Common myeloid progenitor, CD34-positive (primary cell): ENCODE measurements around the gene AAK1.
A peak's percentile ranks its signal among the peaks of the same experiment; 100 is the strongest.
"Not testable (repeated sequence)": the region's sequence is repeated elsewhere in the genome, so short reads cannot be mapped to it uniquely, and the experiment has no call there.

Experiments
- CTCF ChIA-PET: fragments of 350-600 bp; sonication (Branson Sonifier 250); formaldehyde crosslinking; loops from one replicate; lab custom pipeline; 2021; ENCODE audit warnings: antibody characterized with exemption; lab: Charles Lee
- POLR2A ChIA-PET: fragments of 350-600 bp; sonication (Branson Sonifier 250); formaldehyde crosslinking; loops from one replicate; lab custom pipeline; 2021; ENCODE audit warnings: antibody characterized with exemption; lab: Charles Lee
- DNase-seq, 3 donors: peaks; one replicate each; pipeline versions ENCODE4 v3.0.0 to v3.0.0-alpha.2; 2013
- H3K27ac ChIP-seq, 2 experiments: 1 replicate in 1 of 2; 2 replicates in 1 of 2; pipeline ENCODE4 v1.7.0; 2013; ENCODE audit warnings: inconsistent platforms in 2 of 2, low read length in 2 of 2, mild to moderate bottlenecking in 2 of 2, low read depth in 1 of 2, moderate library complexity in 1 of 2; ENCODE audit not compliant: severe bottlenecking in 2 of 2, insufficient read depth in 1 of 2, poor library complexity in 1 of 2
- H3K27me3 ChIP-seq, 5 experiments: replicated peaks in 2 of 5; 1 replicate in 3 of 5; 2 replicates in 2 of 5; pipeline versions ENCODE4 v1.6.1 to v1.7.0; 2013; ENCODE audit warnings: low read length in 4 of 5, mild to moderate bottlenecking in 2 of 5, moderate library complexity in 2 of 5, inconsistent platforms in 1 of 5; ENCODE audit not compliant: insufficient read depth in 5 of 5, control insufficient read depth in 4 of 5
- H3K36me3 ChIP-seq, 4 experiments: 1 replicate in 2 of 4; 2 replicates in 2 of 4; pipeline versions ENCODE4 v1.6.1 to v1.7.0; 2013; ENCODE audit warnings: low read length in 3 of 4, control low read depth in 1 of 4, mild to moderate bottlenecking in 1 of 4; ENCODE audit not compliant: control insufficient read depth in 4 of 4, insufficient read depth in 4 of 4
- H3K4me1 ChIP-seq, 4 experiments: 1 replicate in 3 of 4; 2 replicates in 1 of 4; pipeline versions ENCODE4 v1.6.1 to v1.7.1; 2013; ENCODE audit warnings: low read length in 3 of 4, mild to moderate bottlenecking in 3 of 4, control low read depth in 1 of 4, inconsistent platforms in 1 of 4, moderate library complexity in 1 of 4; ENCODE audit not compliant: control insufficient read depth in 4 of 4, insufficient read depth in 4 of 4; ENCODE audit errors: control extremely low read depth in 1 of 4
- H3K4me3 ChIP-seq, 7 experiments: 1 replicate in 4 of 7; 2 replicates in 3 of 7; pipeline versions ENCODE4 v1.5.1 to v1.7.0; 2013; ENCODE audit warnings: mild to moderate bottlenecking in 7 of 7, low read length in 6 of 7, moderate library complexity in 6 of 7, inconsistent platforms in 2 of 7, low read depth in 2 of 7, control low read depth in 1 of 7; ENCODE audit not compliant: insufficient read depth in 4 of 7, control insufficient read depth in 1 of 7; ENCODE audit errors: extremely low read depth in 1 of 7
- H3K9me3 ChIP-seq, 5 experiments: 1 replicate in 4 of 5; 2 replicates in 1 of 5; pipeline versions ENCODE4 v1.6.1 to v1.7.1; 2013; ENCODE audit warnings: low read length in 4 of 5, mild to moderate bottlenecking in 2 of 5, inconsistent platforms in 1 of 5, low read depth in 1 of 5, moderate library complexity in 1 of 5; ENCODE audit not compliant: control insufficient read depth in 4 of 5, insufficient read depth in 2 of 5; ENCODE audit errors: control extremely low read depth in 1 of 5
- WGBS: methylation state at CpG from one replicate; pipeline ENCODE4 v1.1.5; 2013; ENCODE audit not compliant: insufficient coverage; 5-methylcytosine and 5-hydroxymethylcytosine counted together

Gene AAK1

GRCh38 chr2:69622805-69623204, 20.7 kb downstream of the AAK1 start:
- 96% methylated on average over 3 of the region's 10 CpGs for WGBS
- DNase-seq = not testable (repeated sequence)

GRCh38 chr2:69622017-69622540, 21.5 kb downstream of the AAK1 start:
- H3K9me3 ChIP-seq, DNase-seq, POLR2A ChIA-PET, H3K27ac ChIP-seq, H3K4me3 ChIP-seq, H3K36me3 ChIP-seq, H3K27me3 ChIP-seq: not testable (repeated sequence)
- CTCF ChIA-PET = interaction anchor here (1.0 to 1.5 kb wide), 2 partner anchors 9 to 57 kb away, joined by 3 to 5 read pairs; no protein-coding TSS in a partner anchor
- H3K4me1 ChIP-seq = peaks cover 22 to 55% (median 30%) of the 10 kb centered on the region in 4 experiments
- over 99% methylated on average over 26 of the region's 29 CpGs for WGBS

More at GRCh38 chr2:69622805-69623204, 20.7 kb downstream of the AAK1 start:
- H3K27ac ChIP-seq, POLR2A ChIA-PET, H3K9me3 ChIP-seq, H3K36me3 ChIP-seq, H3K4me3 ChIP-seq, H3K27me3 ChIP-seq: not testable (repeated sequence)
- H3K4me1 ChIP-seq = peaks cover 22 to 58% (median 30%) of the 10 kb centered on the region in 4 experiments
- CTCF ChIA-PET = interaction anchor here (1.0 to 1.5 kb wide), 2 partner anchors 9 to 58 kb away, joined by 3 to 5 read pairs; no protein-coding TSS in a partner anchor

DNA sequence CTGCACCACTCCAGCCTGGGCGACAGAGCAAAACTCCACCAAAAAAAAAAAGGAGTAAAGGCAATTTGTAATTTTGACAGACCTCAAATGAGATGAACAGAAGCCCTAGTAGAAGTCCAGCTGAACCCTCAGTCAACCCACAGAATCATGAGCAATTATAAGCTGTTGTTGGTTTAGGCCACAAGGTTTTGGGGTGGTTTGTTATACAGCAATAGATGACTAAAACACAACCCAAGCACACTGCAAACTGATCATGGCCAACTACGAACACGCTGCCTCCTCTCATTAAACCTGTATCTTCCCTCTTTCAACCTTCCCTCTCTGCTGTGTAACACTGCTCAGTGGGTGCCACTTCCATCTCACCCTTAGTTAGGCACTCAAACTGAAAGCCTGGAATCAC, 22.1 kb downstream of the AAK1 start:
- Histone ChIP-seq H3K4me3 (no peak overlapping the region), H3K27me3 (no peaks in the 10 kb centered on the region), H3K9me3 (peaks cover 0 to 2% (median 0%) of the 10 kb centered on the region in 5 experiments), H3K27ac (no peak overlapping the region), H3K4me1 (peaks cover 22 to 62% (median 36%) of the 10 kb centered on the region in 4 experiments), H3K36me3 (no peaks in the 10 kb centered on the region)
- CTCF ChIA-PET = interaction anchor here (0.7 to 1.5 kb wide), 2 partner anchors 8 to 123 kb away, joined by 3 to 5 read pairs; no protein-coding TSS in a partner anchor
- no peak for DNase-seq
- 100% methylated on average over 3 of the region's 3 CpGs for WGBS
- POLR2A ChIA-PET = no interaction called here

- Histone ChIP-seq H3K9me3 (peaks cover 0 to 2% (median 0%) of the 10 kb centered on the region in 5 experiments), H3K4me3 (no peak overlapping the region), H3K27ac (no peak overlapping the region), H3K36me3 (no peaks in the 10 kb centered on the region), H3K4me1 (peaks cover 22 to 63% (median 39%) of the 10 kb centered on the region in 4 experiments), H3K27me3 (no peaks in the 10 kb centered on the region)
- 100% methylated on average over 4 of the region's 7 CpGs for WGBS
- DNase-seq = no peak
- POLR2A ChIA-PET = no interaction called here
- CTCF ChIA-PET = no interaction called here
Observed at GRCh38 chr2:69620870-69621269, 22.7 kb downstream of the AAK1 start.

- Histone ChIP-seq H3K27me3 (no peaks in the 10 kb centered on the region), H3K9me3 (no peaks in the 10 kb centered on the region), H3K36me3 (peaks cover 0 to 4% (median 2%) of the 10 kb centered on the region in 4 experiments), H3K4me3 (peak overlapping the region in 3 of 7 experiments; percentile 12 to 40 (median 22)), H3K27ac (no peak overlapping the region), H3K4me1 (peaks cover 22 to 52% (median 38%) of the 10 kb centered on the region in 4 experiments)
- WGBS = 0% methylated on average over 3 of the region's 3 CpGs
- CTCF ChIA-PET = interaction anchor here (0.8 to 1.3 kb wide), 2 partner anchors 9 to 11 kb away, joined by 3 read pairs; no protein-coding TSS in a partner anchor
- POLR2A ChIA-PET = no interaction called here
- DNase-seq = peak in 2 of 3 donors; percentile 38 to 52
Observed at GRCh38 chr2:69619725-69620124, 23.8 kb downstream of the AAK1 start.

DNA sequence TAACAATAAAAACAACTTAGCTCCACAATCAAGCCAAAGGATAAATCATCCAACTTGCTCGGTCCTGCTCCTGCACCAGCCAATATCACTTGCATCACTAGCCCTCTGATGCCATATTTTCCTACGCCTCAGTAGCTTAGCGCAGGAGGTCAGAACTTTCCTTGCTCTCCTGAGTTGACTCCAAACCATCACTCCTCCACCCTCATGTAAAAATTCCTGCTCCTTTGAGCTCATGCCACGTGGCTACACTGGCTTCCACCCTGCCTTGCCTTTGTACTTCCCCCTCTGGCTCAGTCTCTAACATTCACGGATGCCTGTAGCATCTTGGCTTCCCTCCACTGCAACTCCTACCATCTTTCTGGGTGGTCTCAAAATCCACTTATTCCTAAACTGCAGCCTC, 25.2 kb downstream of the AAK1 start:
- DNase-seq = no peak
- H3K27me3 ChIP-seq = no peaks in the 10 kb centered on the region
- no peak overlapping the region for H3K27ac ChIP-seq
- 66% methylated on average over 5 of the region's 5 CpGs for WGBS
- H3K9me3 ChIP-seq = peaks cover 0 to 10% (median 0%) of the 10 kb centered on the region in 5 experiments
- ChIA-PET CTCF (interaction anchor here (0.9 kb wide), 1 partner anchor 23 kb away, joined by 3 read pairs; no protein-coding TSS in a partner anchor), POLR2A (no interaction called here)
- H3K4me3 ChIP-seq = no peak overlapping the region
- peaks cover 22 to 41% (median 38%) of the 10 kb centered on the region in 4 experiments for H3K4me1 ChIP-seq
- peaks cover 0 to 15% (median 6%) of the 10 kb centered on the region in 4 experiments for H3K36me3 ChIP-seq

DNA sequence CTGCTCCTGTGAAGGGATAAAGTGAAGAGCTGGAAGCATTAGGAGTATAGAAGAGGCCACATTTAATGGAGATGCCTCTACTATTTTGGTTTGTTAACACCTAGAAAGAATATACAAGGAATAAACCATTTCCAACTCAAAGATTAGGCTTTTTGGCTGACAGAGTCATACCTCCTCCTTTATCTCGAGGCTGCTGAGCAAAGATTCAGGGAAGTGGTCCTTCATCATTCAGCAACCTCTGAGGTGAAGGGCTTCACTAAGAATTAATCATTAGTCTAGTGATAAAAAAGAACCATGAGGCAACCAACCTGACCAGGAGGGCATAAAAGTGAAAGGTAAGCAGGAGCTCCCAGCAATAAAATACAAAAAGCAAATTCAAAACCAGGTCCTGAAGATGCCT, 25.8 kb downstream of the AAK1 start:
- ChIA-PET POLR2A (no interaction called here), CTCF (no interaction called here)
- Histone ChIP-seq H3K9me3 (peaks cover 0 to 10% (median 0%) of the 10 kb centered on the region in 5 experiments), H3K36me3 (peaks cover 0 to 16% (median 7%) of the 10 kb centered on the region in 4 experiments), H3K4me1 (peaks cover 22 to 39% (median 37%) of the 10 kb centered on the region in 4 experiments), H3K27me3 (no peaks in the 10 kb centered on the region), H3K4me3 (no peak overlapping the region), H3K27ac (no peak overlapping the region)
- DNase-seq = no peak
- WGBS = 80% methylated on average over 1 of the region's 1 CpG
